Kidney (tissue), 14 donors: Measurements from ENCODE around the gene IFI6. TPM values are rescaled to one million over a fixed set of nuclear protein-coding genes. Genes with fewer than 3 reads are reported as not detected.

ENCODE experiments used
- DNase-seq, 5 donors: peaks; one replicate each; pipeline ENCODE4 v3.0.0-alpha.2; 2013 to 2020
- FAIRE-seq: peaks from 2 replicates; lab custom pipeline; 2012; peaks lifted over from hg19 to GRCh38; lab: Jason Lieb, UNC
- H3K27ac ChIP-seq, 2 donors: one replicate each; pipeline ENCODE4 v1.7.0; 2013; ENCODE audit warnings: low read depth in 2 of 2, low read length in 2 of 2, inconsistent platforms in 1 of 2
- H3K27me3 ChIP-seq: one replicate; pipeline ENCODE4 v1.7.1; 2013; ENCODE audit warnings: low read length, inconsistent platforms; ENCODE audit not compliant: control insufficient read depth, insufficient read depth
- H3K36me3 ChIP-seq, 3 donors: one replicate each; pipeline versions ENCODE4 v1.7.0 to v1.7.1; 2013; ENCODE audit warnings: low read length in 3 of 3, control low read depth in 1 of 3, inconsistent platforms in 1 of 3; ENCODE audit not compliant: insufficient read depth in 3 of 3, control insufficient read depth in 2 of 3
- H3K4me1 ChIP-seq, 3 donors: one replicate each; pipeline versions ENCODE4 v1.7.0 to v1.7.1; 2013; ENCODE audit warnings: low read length in 3 of 3, inconsistent platforms in 1 of 3, low read depth in 1 of 3; ENCODE audit not compliant: control insufficient read depth in 2 of 3, insufficient read depth in 2 of 3
- H3K4me3 ChIP-seq, 3 donors: one replicate each; pipeline versions ENCODE4 v1.7.0 to v1.8.1; 2013; ENCODE audit warnings: low read length in 3 of 3, control low read depth in 1 of 3, inconsistent platforms in 1 of 3
- H3K9ac ChIP-seq, 3 donors: one replicate each; pipeline versions ENCODE4 v1.7.0 to v1.7.1; 2013; ENCODE audit warnings: low read length in 3 of 3, control low read depth in 1 of 3, inconsistent platforms in 1 of 3
- H3K9me3 ChIP-seq, 3 donors: one replicate each; pipeline versions ENCODE4 v1.7.0 to v1.7.1; 2013; ENCODE audit warnings: low read length in 3 of 3, control low read depth in 1 of 3, inconsistent platforms in 1 of 3; ENCODE audit not compliant: control insufficient read depth in 2 of 3, insufficient read depth in 1 of 3
- CTCF ChIP-seq: IDR thresholded peaks from 3 replicates; pipeline ENCODE4 v1.5.1; 2012; ENCODE audit warnings: mild to moderate bottlenecking, moderate library complexity, borderline replicate concordance; ENCODE audit not compliant: insufficient read depth; ENCODE audit errors: extremely low read depth
- intact Hi-C: fragments of 100-400 bp; cut with DNase I; formaldehyde crosslinking; loops from one replicate; pipeline ENCODE4 v1.11.1; 2022
- polyA plus RNA-seq: library from polyadenylated mRNA; stranded (reverse); fragments of 350-450 nt; fragmentation: Illumina TruSeq; extraction: RNeasy Lipid Tissue Mini Kit (QIAGEN cat#74804); gene quantifications from one replicate; pipeline ENCODE4 v1.2.3, GENCODE V29; 2014; ENCODE audit warnings: low read depth, low replicate concordance; ENCODE audit not compliant: insufficient read depth
- total RNA-seq: library from RNA; stranded (reverse); fragmentation: NEBNext Ultra II Directional; extraction: Animal tissue kit (Norgen Biotek cat#: 25700); gene quantifications from one replicate; pipeline ENCODE4 v1.2.1, GENCODE V29; 2021
- donor health status: control.
- donor health status: control.
- donor health status: control.
- donor health status: control.
- donor health status: control.
- donor health status: DM: yes; HTN: yes; CAD: no.
- donor health status: Normal renal cell carcinoma (clear cell type).

Gene IFI6
- total and polyA plus RNA-seq, 2 donors from 2014 or later, result 69.5 to 148 TPM

DNA sequence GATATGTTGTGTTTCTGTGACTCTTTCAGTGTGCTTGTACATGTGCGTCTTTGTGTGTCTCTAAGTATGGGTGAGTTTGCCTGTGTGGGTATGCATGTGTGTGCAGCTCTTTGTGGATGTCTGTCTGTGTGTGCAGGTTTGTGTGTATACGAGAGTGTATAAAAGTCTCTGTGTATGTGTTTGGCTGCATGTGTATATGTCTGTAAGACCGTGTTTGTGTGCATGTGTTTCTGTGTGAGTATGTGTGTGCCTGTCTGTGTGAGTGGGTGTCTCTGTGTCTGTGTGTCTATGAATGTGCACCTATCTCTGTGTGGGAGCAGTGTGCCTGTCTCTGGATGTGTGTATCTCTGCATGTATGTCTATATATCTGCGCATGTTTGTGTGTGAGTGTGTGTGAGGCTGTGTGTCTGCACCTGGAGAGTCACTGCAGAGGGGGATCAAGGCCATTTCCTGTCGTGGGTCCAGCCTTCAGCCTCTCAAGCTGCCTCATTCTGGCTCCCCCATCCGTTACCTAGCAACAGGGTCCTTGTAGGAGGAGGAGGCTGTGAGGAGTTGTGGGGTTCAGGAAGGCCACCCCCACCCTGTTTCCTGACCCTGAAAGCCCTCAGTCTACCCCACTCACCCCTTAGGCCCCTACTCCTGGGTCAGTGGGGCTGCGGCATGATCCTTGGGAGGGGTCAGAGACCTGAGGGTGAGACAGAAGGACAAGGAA, 47.4 kb downstream of the IFI6 start:
- no peak for TF ChIP-seq CTCF
- no peak overlapping the region for H3K27ac ChIP-seq
- no peak for DNase-seq
- intact Hi-C loops, result no loop called here
- no peaks in the 10 kb centered on the region for H3K9me3 ChIP-seq
- no peak overlapping the region for H3K4me3 ChIP-seq
- H3K4me1 ChIP-seq, result peaks cover 0 to 7% (median 3%) of the 10 kb centered on the region in 3 donors
- no peaks in the 10 kb centered on the region for H3K36me3 ChIP-seq
- no peak overlapping the region for H3K9ac ChIP-seq
- no peak for FAIRE-seq
- H3K27me3 ChIP-seq, result no peaks in the 10 kb centered on the region

DNA sequence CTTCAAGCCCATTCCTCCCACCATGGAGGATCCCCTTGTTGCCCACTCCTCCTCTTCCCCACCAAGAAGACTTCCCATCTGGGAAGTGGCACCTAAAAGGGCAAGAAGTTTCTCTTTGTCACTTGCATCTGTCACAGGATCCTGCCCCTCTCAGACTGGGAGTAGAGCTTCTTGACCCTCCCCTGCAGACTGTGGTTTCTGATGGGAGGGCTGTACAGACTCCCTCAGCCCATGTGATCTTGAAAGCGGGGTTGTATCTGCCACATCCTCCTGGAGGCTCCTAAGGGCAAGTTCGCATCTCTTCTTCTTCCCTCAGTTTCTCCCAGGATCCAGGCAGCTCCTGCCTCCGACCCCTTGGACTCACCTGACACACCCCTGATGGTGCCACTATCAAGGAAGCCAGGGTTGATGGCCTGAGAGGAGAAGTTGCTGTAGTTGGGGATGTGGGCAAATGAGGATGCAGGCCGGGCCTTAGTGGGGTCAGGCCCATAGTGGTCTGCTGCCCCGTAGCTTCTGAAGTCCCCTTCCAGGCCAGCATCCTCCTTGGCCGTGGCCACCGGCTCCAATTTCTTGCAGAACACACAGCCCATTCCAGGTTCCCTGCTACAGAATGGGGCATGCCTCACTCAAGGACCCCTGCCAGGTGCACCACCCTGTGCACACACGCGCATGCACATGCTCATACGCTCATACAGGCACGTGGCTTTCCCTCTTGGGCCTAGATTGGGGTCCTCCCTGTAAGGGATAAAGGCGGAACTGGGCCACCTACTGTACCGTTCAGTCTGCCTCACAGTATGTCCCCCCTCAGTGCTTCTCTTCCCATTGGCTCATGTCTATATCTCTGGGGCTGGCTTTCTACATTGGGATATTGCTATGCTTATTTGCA, 48.4 kb downstream of the IFI6 start:
- Histone ChIP-seq H3K9me3 (no peaks in the 10 kb centered on the region), H3K4me3 (no peak overlapping the region), H3K27ac (no peak overlapping the region), H3K36me3 (no peaks in the 10 kb centered on the region), H3K9ac (no peak overlapping the region), H3K4me1 (peaks cover 0 to 2% (median 0%) of the 10 kb centered on the region in 3 donors), H3K27me3 (no peaks in the 10 kb centered on the region)
- FAIRE-seq (no peak), DNase-seq (no peak)
- intact Hi-C loops, result no loop called here
- TF ChIP-seq CTCF, result no peak

- Histone ChIP-seq H3K36me3 (no peaks in the 10 kb centered on the region), H3K4me1 (peaks cover 0 to 2% (median 0%) of the 10 kb centered on the region in 3 donors)
Observed at GRCh38 chr1:27622828-27623227, 49.2 kb downstream of the IFI6 start.

More at GRCh38 chr1:27622828-27623227, 49.2 kb downstream of the IFI6 start:
- Histone ChIP-seq H3K9me3 (no peaks in the 10 kb centered on the region), H3K27ac (no peak overlapping the region), H3K4me3 (no peak overlapping the region), H3K9ac (no peak overlapping the region), H3K27me3 (no peaks in the 10 kb centered on the region)
- DNase-seq, result no peak
- intact Hi-C loops, result no loop called here
- no peak for FAIRE-seq
- no peak for TF ChIP-seq CTCF
